WTC11 (cell line): ENCODE data around the gene CACNA1C. TPM values are rescaled to one million over a fixed set of nuclear protein-coding genes. Genes with fewer than 3 reads are reported as not detected.

ENCODE experiments used
- ATAC-seq: fragments of 200-7000 bp; cut with Tn5 transposase; 2 replicates; pipeline ENCODE4 v1.10.0; 2021; ENCODE audit warnings: mild to moderate bottlenecking, moderate library complexity
- CTCF ChIA-PET: fragments of 300-600 bp; sonication (Branson Sonifier 250); formaldehyde crosslinking; loops from one replicate; lab custom pipeline; 2021; ENCODE audit warnings: antibody characterized with exemption; lab: Charles Lee
- POLR2A ChIA-PET: fragments of 350-600 bp; sonication (Branson Sonifier 250); formaldehyde crosslinking; loops from one replicate; lab custom pipeline; 2021; ENCODE audit warnings: antibody characterized with exemption; lab: Charles Lee
- DNase-seq: peaks from one replicate; pipeline ENCODE4 v3.0.0; 2021; ENCODE audit warnings: low spot score
- H3K27ac Mint-ChIP-seq: 2 replicates; pipeline ENCODE4 v1.8.0; 2021; ENCODE audit warnings: mixed read lengths
- H3K27me3 Mint-ChIP-seq: 2 replicates; pipeline ENCODE4 v1.8.0; 2021; ENCODE audit warnings: low read depth, mild to moderate bottlenecking, moderate library complexity, mixed read lengths
- H3K36me3 Mint-ChIP-seq: 2 replicates; pipeline ENCODE4 v1.8.0; 2021; ENCODE audit warnings: mixed read lengths
- H3K4me1 Mint-ChIP-seq: 2 replicates; pipeline ENCODE4 v1.8.0; 2022; ENCODE audit warnings: mixed read lengths
- H3K4me3 Mint-ChIP-seq: 2 replicates; pipeline ENCODE4 v1.8.0; 2021; ENCODE audit warnings: mild to moderate bottlenecking, moderate library complexity, mixed read lengths
- H3K9me3 Mint-ChIP-seq: 2 replicates; pipeline ENCODE4 v1.8.0; 2021; ENCODE audit warnings: mixed read lengths
- CBFB ChIP-seq: sonication (generic); formaldehyde crosslinking; IDR thresholded peaks from 2 replicates; pipeline ENCODE4 v1.8.1; 2022; ENCODE audit warnings: mild to moderate bottlenecking, low read depth, missing genetic modification reagents
- CDX4 ChIP-seq: fragments of 250-450 bp; sonication (Bioruptor Pico); IDR thresholded peaks from 2 replicates; pipeline ENCODE4 v1.9.0; 2021; ENCODE audit warnings: moderate library complexity, mild to moderate bottlenecking, inconsistent platforms, borderline replicate concordance
- CTCF ChIP-seq: fragments of 200-600 bp; IDR thresholded peaks from 2 replicates; pipeline ENCODE4 v1.8.0; 2022; ENCODE audit warnings: antibody characterized with exemption
- E2F1 ChIP-seq: sonication (generic); formaldehyde crosslinking; IDR thresholded peaks from 2 replicates; pipeline ENCODE4 v1.8.0; 2022; ENCODE audit warnings: mild to moderate bottlenecking, missing genetic modification reagents
- ELF4 ChIP-seq: sonication (generic); formaldehyde crosslinking; IDR thresholded peaks from 2 replicates; pipeline ENCODE4 v1.8.1; 2022; ENCODE audit warnings: low read depth, mild to moderate bottlenecking, moderate library complexity, missing genetic modification reagents
- FOXJ3 ChIP-seq: sonication (generic); formaldehyde crosslinking; IDR thresholded peaks from 2 replicates; pipeline ENCODE4 v1.9.0; 2021; ENCODE audit warnings: missing genetic modification reagents, mild to moderate bottlenecking, borderline replicate concordance
- FOXP1 ChIP-seq: sonication (generic); formaldehyde crosslinking; IDR thresholded peaks from 2 replicates; pipeline ENCODE4 v1.8.0; 2022; ENCODE audit warnings: missing genetic modification reagents, mild to moderate bottlenecking, moderate library complexity, borderline replicate concordance
- GTF2I ChIP-seq: fragments of 250-450 bp; sonication (Bioruptor Pico); conservative IDR thresholded peaks from 2 replicates; pipeline ENCODE4 v1.4.0; 2021; ENCODE audit warnings: mild to moderate bottlenecking
- HMGXB4 ChIP-seq: sonication (generic); formaldehyde crosslinking; IDR thresholded peaks from 2 replicates; pipeline ENCODE4 v1.8.1; 2023; ENCODE audit warnings: mild to moderate bottlenecking, moderate library complexity, missing genetic modification reagents
- KAT7 ChIP-seq: sonication (generic); formaldehyde crosslinking; IDR thresholded peaks from 2 replicates; pipeline ENCODE4 v1.8.1; 2023; ENCODE audit warnings: missing genetic modification reagents, mild to moderate bottlenecking, borderline replicate concordance
- NFATC4 ChIP-seq: fragments of 250-450 bp; sonication (Bioruptor Pico); IDR thresholded peaks from 2 replicates; pipeline ENCODE4 v1.9.0; 2021; ENCODE audit warnings: mild to moderate bottlenecking
- NR3C1 ChIP-seq: sonication (generic); formaldehyde crosslinking; conservative IDR thresholded peaks from 2 replicates; pipeline ENCODE4 v1.8.1; 2023; ENCODE audit warnings: low read depth, mild to moderate bottlenecking, missing genetic modification reagents
- TCF7 ChIP-seq: sonication (generic); formaldehyde crosslinking; IDR thresholded peaks from 2 replicates; pipeline ENCODE4 v1.8.0; 2022; ENCODE audit warnings: mild to moderate bottlenecking, low read depth, missing genetic modification reagents, moderate library complexity
- TEAD1 ChIP-seq: sonication (generic); formaldehyde crosslinking; IDR thresholded peaks from 2 replicates; pipeline ENCODE4 v1.8.0; 2022; ENCODE audit warnings: mild to moderate bottlenecking, missing genetic modification reagents
- ZNF263 ChIP-seq: sonication (generic); formaldehyde crosslinking; IDR thresholded peaks from 2 replicates; pipeline ENCODE4 v1.8.1; 2022; ENCODE audit warnings: low read depth, mild to moderate bottlenecking, moderate library complexity, missing genetic modification reagents
- ZNF512 ChIP-seq: sonication (generic); formaldehyde crosslinking; IDR thresholded peaks from 2 replicates; pipeline ENCODE4 v1.8.1; 2022; ENCODE audit warnings: missing genetic modification reagents, borderline replicate concordance
- ZSCAN18 ChIP-seq: fragments of 250-450 bp; sonication (Bioruptor Pico); IDR thresholded peaks from 2 replicates; pipeline ENCODE4 v2.1.2; 2022; ENCODE audit warnings: mild to moderate bottlenecking, moderate library complexity
- total RNA-seq: library from RNA; stranded (reverse); gene quantifications from 3 replicates; pipeline ENCODE4 v1.2.3, GENCODE V29; 2021
- TF ChIP-seq, protein P1 (sequence below): sonication (generic); formaldehyde crosslinking; IDR thresholded peaks from 2 replicates; pipeline ENCODE4 v1.8.0; 2023; ENCODE audit warnings: mild to moderate bottlenecking, missing genetic modification reagents
- TF ChIP-seq, protein P2 (sequence below): sonication (generic); formaldehyde crosslinking; IDR thresholded peaks from 2 replicates; pipeline ENCODE4 v1.8.1; 2022; ENCODE audit warnings: mild to moderate bottlenecking, missing genetic modification reagents, moderate library complexity, borderline replicate concordance
- TF ChIP-seq, protein P3 (sequence below): sonication (generic); formaldehyde crosslinking; IDR thresholded peaks from 2 replicates; pipeline ENCODE4 v1.8.1; 2022; ENCODE audit warnings: low read depth, mild to moderate bottlenecking, moderate library complexity, missing genetic modification reagents, borderline replicate concordance

The CACNA1C gene
- total RNA-seq, 1 experiment from 2014 or later: 1.7 TPM

- no peak for TF ChIP-seq E2F1 (CRISPR knock-in tag)
- TF ChIP-seq ZSCAN18: no peak
- TF ChIP-seq, all 79 proteins: peak for 0
These were observed 98.0 kb downstream of the CACNA1C start (continued) for GRCh38 chr12:2150833-2151232.

DNA sequence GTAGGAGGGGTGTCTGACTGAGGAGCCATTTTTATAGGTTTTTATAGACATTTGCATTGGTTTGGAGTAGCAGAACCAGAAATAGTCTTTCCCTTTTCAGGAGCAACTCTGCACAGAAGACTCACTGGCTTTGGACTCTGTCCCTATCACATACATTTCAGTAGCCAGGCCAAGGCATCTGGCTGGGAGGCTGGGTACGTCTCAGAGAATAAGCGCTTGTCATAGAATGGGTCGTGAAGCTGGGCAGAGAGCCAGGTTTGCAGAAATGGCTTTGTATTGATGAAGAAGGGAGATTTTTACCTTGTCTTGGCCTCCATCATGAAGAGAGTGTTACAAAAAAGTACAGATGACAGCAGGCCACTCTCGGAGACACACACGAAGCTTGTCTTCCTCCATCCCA, 98.6 kb downstream of the CACNA1C start:
- ChIA-PET CTCF (no interaction called here), POLR2A (no interaction called here)
- Mint-ChIP-seq H3K27me3 (no peaks in the 10 kb centered on the region; the same call in 1 of the 2 replicates), H3K27ac (no peak overlapping the region), H3K4me1 (peaks cover 13% of the 10 kb centered on the region), H3K4me3 (no peak overlapping the region), H3K9me3 (no peaks in the 10 kb centered on the region), H3K36me3 (no peaks in the 10 kb centered on the region)
- DNase-seq: no peak
- ATAC-seq: no peak
- TF ChIP-seq CDX4: no peak
- no peak for TF ChIP-seq FOXP1 (CRISPR knock-in tag)
- no peak for TF ChIP-seq TCF7 (CRISPR knock-in tag)
- TF ChIP-seq ZNF512 (CRISPR knock-in tag): no peak
- TF ChIP-seq, protein P1, sequence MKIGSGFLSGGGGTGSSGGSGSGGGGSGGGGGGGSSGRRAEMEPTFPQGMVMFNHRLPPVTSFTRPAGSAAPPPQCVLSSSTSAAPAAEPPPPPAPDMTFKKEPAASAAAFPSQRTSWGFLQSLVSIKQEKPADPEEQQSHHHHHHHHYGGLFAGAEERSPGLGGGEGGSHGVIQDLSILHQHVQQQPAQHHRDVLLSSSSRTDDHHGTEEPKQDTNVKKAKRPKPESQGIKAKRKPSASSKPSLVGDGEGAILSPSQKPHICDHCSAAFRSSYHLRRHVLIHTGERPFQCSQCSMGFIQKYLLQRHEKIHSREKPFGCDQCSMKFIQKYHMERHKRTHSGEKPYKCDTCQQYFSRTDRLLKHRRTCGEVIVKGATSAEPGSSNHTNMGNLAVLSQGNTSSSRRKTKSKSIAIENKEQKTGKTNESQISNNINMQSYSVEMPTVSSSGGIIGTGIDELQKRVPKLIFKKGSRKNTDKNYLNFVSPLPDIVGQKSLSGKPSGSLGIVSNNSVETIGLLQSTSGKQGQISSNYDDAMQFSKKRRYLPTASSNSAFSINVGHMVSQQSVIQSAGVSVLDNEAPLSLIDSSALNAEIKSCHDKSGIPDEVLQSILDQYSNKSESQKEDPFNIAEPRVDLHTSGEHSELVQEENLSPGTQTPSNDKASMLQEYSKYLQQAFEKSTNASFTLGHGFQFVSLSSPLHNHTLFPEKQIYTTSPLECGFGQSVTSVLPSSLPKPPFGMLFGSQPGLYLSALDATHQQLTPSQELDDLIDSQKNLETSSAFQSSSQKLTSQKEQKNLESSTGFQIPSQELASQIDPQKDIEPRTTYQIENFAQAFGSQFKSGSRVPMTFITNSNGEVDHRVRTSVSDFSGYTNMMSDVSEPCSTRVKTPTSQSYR (CRISPR knock-in tag): no peak
- no peak for TF ChIP-seq FOXJ3
- no peak for TF ChIP-seq GTF2I (CRISPR knock-in tag)
- TF ChIP-seq TEAD1: no peak
- no peak for TF ChIP-seq NR3C1
- no peak for TF ChIP-seq NFATC4 (CRISPR knock-in tag)
- TF ChIP-seq ZNF263 (CRISPR knock-in tag): no peak
- no peak for TF ChIP-seq KAT7 (CRISPR knock-in tag)
- no peak for TF ChIP-seq CBFB (CRISPR knock-in tag)
- TF ChIP-seq, protein P2, sequence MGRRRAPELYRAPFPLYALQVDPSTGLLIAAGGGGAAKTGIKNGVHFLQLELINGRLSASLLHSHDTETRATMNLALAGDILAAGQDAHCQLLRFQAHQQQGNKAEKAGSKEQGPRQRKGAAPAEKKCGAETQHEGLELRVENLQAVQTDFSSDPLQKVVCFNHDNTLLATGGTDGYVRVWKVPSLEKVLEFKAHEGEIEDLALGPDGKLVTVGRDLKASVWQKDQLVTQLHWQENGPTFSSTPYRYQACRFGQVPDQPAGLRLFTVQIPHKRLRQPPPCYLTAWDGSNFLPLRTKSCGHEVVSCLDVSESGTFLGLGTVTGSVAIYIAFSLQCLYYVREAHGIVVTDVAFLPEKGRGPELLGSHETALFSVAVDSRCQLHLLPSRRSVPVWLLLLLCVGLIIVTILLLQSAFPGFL (CRISPR knock-in tag): no peak
- TF ChIP-seq, protein P3, sequence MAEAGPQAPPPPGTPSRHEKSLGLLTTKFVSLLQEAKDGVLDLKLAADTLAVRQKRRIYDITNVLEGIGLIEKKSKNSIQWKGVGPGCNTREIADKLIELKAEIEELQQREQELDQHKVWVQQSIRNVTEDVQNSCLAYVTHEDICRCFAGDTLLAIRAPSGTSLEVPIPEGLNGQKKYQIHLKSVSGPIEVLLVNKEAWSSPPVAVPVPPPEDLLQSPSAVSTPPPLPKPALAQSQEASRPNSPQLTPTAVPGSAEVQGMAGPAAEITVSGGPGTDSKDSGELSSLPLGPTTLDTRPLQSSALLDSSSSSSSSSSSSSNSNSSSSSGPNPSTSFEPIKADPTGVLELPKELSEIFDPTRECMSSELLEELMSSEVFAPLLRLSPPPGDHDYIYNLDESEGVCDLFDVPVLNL (CRISPR knock-in tag): no peak
- no peak for TF ChIP-seq HMGXB4 (CRISPR knock-in tag)
- TF ChIP-seq CTCF: no peak
- TF ChIP-seq ELF4 (CRISPR knock-in tag): no peak
